Pancreas (tissue), 10 donors: Measurements from ENCODE around the gene ZDHHC17. TPM values are rescaled to one million over a fixed set of nuclear protein-coding genes. Genes with fewer than 3 reads are reported as not detected.
A peak's percentile ranks its signal among the peaks of the same experiment; 100 is the strongest.

ENCODE experiments used
- ATAC-seq, 4 donors: fragments of 200-7000 bp; cut with Tn5 transposase; one replicate each; pipeline versions ENCODE4 v1.8.0 to v1.9.1; 2020; ENCODE audit warnings: mild to moderate bottlenecking in 4 of 4, moderate library complexity in 4 of 4
- DNase-seq, 6 donors: peaks; one replicate each; pipeline ENCODE4 v3.0.0-alpha.2; 2020
- FAIRE-seq: peaks from 2 replicates; lab custom pipeline; 2012; peaks lifted over from hg19 to GRCh38; lab: Jason Lieb, UNC
- H3K27ac ChIP-seq, 4 donors: fragments of 200-600 bp; sonication (generic); 1 replicate in 3 of 4; 2 replicates in 1 of 4; pipeline versions ENCODE4 v1.5.0 to v1.8.0; 2020
- H3K27me3 ChIP-seq, 4 donors: fragments of 200-600 bp; one replicate each; pipeline ENCODE4 v1.8.0; 2021
- H3K36me3 ChIP-seq, 3 donors: fragments of 200-600 bp; sonication (generic) in 1 of 3; one replicate each; pipeline versions ENCODE4 v1.5.0 to v1.8.0; 2020 to 2021
- H3K4me1 ChIP-seq, 3 donors: fragments of 200-600 bp; one replicate each; pipeline ENCODE4 v1.8.0; 2021
- H3K4me3 ChIP-seq, 4 donors: fragments of 200-600 bp; sonication (generic) in 2 of 4; one replicate each; pipeline versions ENCODE4 v1.5.0 to v1.8.0; 2020 to 2021
- H3K9me3 ChIP-seq, 4 donors: fragments of 200-600 bp; one replicate each; pipeline ENCODE4 v1.8.0; 2021
- CTCF ChIP-seq, 4 donors: fragments of 200-600 bp; sonication (generic) in 3 of 4; IDR thresholded peaks; one replicate each; pipeline versions ENCODE4 v1.5.0 to v1.8.0; 2021; ENCODE audit warnings: antibody characterized with exemption in 4 of 4
- WGBS, 2 donors: extraction: QIAGEN DNeasy Blood & Tissue Kit; methylation state at CpG; one replicate each; pipeline ENCODE4 v1.1.7; 2013; 5-methylcytosine and 5-hydroxymethylcytosine counted together
- intact Hi-C, 3 donors: fragments of 100-400 bp; cut with DNase I; formaldehyde crosslinking; loops; one replicate each; pipeline versions ENCODE4 v1.11.1 to v1.14.2; 2022
- polyA plus RNA-seq, 2 donors: library from polyadenylated mRNA; stranded (reverse); fragments of 200-250 nt; gene quantifications; one replicate each; pipeline ENCODE4 v1.2.3, GENCODE V29; 2013
- total RNA-seq, 6 donors: library from RNA; stranded (reverse); fragmentation: NEBNext Ultra II Directional in 4 of 6; extraction: Animal tissue kit (Norgen Biotek cat#: 25700) in 4 of 6; gene quantifications; one replicate each; pipeline versions ENCODE4 v1.2.1 to v1.2.4, GENCODE V29; 2021 to 2023
- donor health status: healthy with polysubstance abuse.
- donor health status: DM: no; HTN: no; CAD: no; lungs with moderate emphysema.
- donor health status: DM: no; HTN: no; CAD: no.
- donor health status: control.
- donor health status: control.
- donor health status: Bipolar disorder and iron deficiency.
- donor health status: DM: yes; HTN: yes; CAD: no.
- donor health status: DM: no; HTN: no; CAD: no.
- donor health status: DM: no; HTN: no; CAD: no.
- donor health status: DM: yes; HTN: yes; CAD: no.

Gene ZDHHC17
- total and polyA plus RNA-seq, 8 donors, result 9.5 to 24.3 (median 14.4) TPM

GRCh38 chr12:76890151-76891143 lies 126.5 kb downstream of the ZDHHC17 start:
- Histone ChIP-seq H3K27ac (no peak overlapping the region), H3K4me3 (no peak overlapping the region), H3K4me1 (no peaks in the 10 kb centered on the region), H3K36me3 (no peaks in the 10 kb centered on the region), H3K9me3 (no peaks in the 10 kb centered on the region), H3K27me3 (no peaks in the 10 kb centered on the region)
- FAIRE-seq (no peak), ATAC-seq (no peak), DNase-seq (no peak)
- 58 to 60% methylated on average over 8 of the region's 8 CpGs for WGBS, 2 donors
- intact Hi-C loops, result no loop called here
- TF ChIP-seq CTCF (IDR thresholded peaks at IDR 0.05), result no peak

GRCh38 chr12:76891609-76892008 lies 127.7 kb downstream of the ZDHHC17 start:
- Histone ChIP-seq H3K36me3 (no peaks in the 10 kb centered on the region), H3K9me3 (no peaks in the 10 kb centered on the region), H3K4me3 (no peak overlapping the region), H3K27ac (no peak overlapping the region), H3K27me3 (no peaks in the 10 kb centered on the region), H3K4me1 (no peaks in the 10 kb centered on the region)
- no peak for TF ChIP-seq CTCF (IDR thresholded peaks at IDR 0.05)
- no peak for ATAC-seq
- no peak for FAIRE-seq
- no peak for DNase-seq
- intact Hi-C loops, result no loop called here
- 76 to 94% methylated on average over 3 of the region's 3 CpGs for WGBS, 2 donors

- Histone ChIP-seq H3K27ac (no peak overlapping the region), H3K4me1 (no peaks in the 10 kb centered on the region), H3K4me3 (no peak overlapping the region), H3K36me3 (no peaks in the 10 kb centered on the region), H3K9me3 (no peaks in the 10 kb centered on the region), H3K27me3 (no peaks in the 10 kb centered on the region)
- WGBS, 2 donors, result 86 to 93% methylated on average over 5 of the region's 5 CpGs
- no peak for DNase-seq
- no peak for FAIRE-seq
- no peak for TF ChIP-seq CTCF (IDR thresholded peaks at IDR 0.05)
- intact Hi-C loops, result no loop called here
- no peak for ATAC-seq
These were observed 131.9 kb downstream of the ZDHHC17 start for GRCh38 chr12:76895796-76896195.

GRCh38 chr12:76896274-76896673 lies 132.4 kb downstream of the ZDHHC17 start:
- no peak for DNase-seq
- intact Hi-C loops, result no loop called here
- FAIRE-seq, result no peak
- H3K9me3 ChIP-seq, result no peaks in the 10 kb centered on the region
- no peaks in the 10 kb centered on the region for H3K4me1 ChIP-seq
- 85 to 94% methylated on average over 1 of the region's 1 CpG for WGBS, 2 donors
- H3K4me3 ChIP-seq, result no peak overlapping the region
- H3K27ac ChIP-seq, result no peak overlapping the region
- H3K27me3 ChIP-seq, result no peaks in the 10 kb centered on the region
- ATAC-seq, result no peak
- no peaks in the 10 kb centered on the region for H3K36me3 ChIP-seq
- TF ChIP-seq CTCF (IDR thresholded peaks at IDR 0.05), result no peak

- no peaks in the 10 kb centered on the region for H3K4me1 ChIP-seq
- intact Hi-C loops, result no loop called here
These were observed 134.5 kb downstream of the ZDHHC17 start for GRCh38 chr12:76898442-76898841.

More at GRCh38 chr12:76898442-76898841, 134.5 kb downstream of the ZDHHC17 start:
- ATAC-seq, result peak in 2 of 4 donors; percentile 22 to 58
- no peak overlapping the region for H3K4me3 ChIP-seq
- H3K9me3 ChIP-seq, result no peaks in the 10 kb centered on the region
- FAIRE-seq, result no peak
- no peak for TF ChIP-seq CTCF (IDR thresholded peaks at IDR 0.05)
- no peaks in the 10 kb centered on the region for H3K36me3 ChIP-seq
- no peak overlapping the region for H3K27ac ChIP-seq
- H3K27me3 ChIP-seq, result no peaks in the 10 kb centered on the region
- no peak for DNase-seq
- 66 to 81% methylated on average over 1 of the region's 1 CpG for WGBS, 2 donors
